ENCODE results near the gene MAP4. TPM values are rescaled to one million over a fixed set of nuclear protein-coding genes. Genes with fewer than 3 reads are reported as not detected.

Gene MAP4
- total RNA-seq, 1 donor from 2014 or later = 142 TPM

GRCh38 chr3:47871389-47871788, 144.8 kb downstream of the MAP4 start:
- Histone ChIP-seq H3K27ac (no peak overlapping the region), H3K4me3 (no peak overlapping the region), H3K9me3 (no peaks in the 10 kb centered on the region), H3K27me3 (no peaks in the 10 kb centered on the region), H3K36me3 (peaks cover 0 to 57% of the 10 kb centered on the region in 2 donors), H3K4me1 (peaks cover 21% of the 10 kb centered on the region)
- TF ChIP-seq POLR2AphosphoS5 (IDR thresholded peaks at IDR 0.05; ENCODE audit: insufficient read depth in 1 of 2, low read depth in 1 of 2) (no peak), CTCF (IDR thresholded peaks at IDR 0.05) (no peak), POLR2A (IDR thresholded peaks at IDR 0.05) (no peak)
- no peak for DNase-seq (ENCODE audit: extremely low spot score in 2 of 2)
- intact Hi-C loops (cut with DNase I) = no loop called here

- Histone ChIP-seq H3K36me3 (peaks cover 0 to 63% of the 10 kb centered on the region in 2 donors), H3K27me3 (no peaks in the 10 kb centered on the region), H3K4me1 (peaks cover 17% of the 10 kb centered on the region), H3K4me3 (no peak overlapping the region), H3K27ac (no peak overlapping the region), H3K9me3 (no peaks in the 10 kb centered on the region)
- intact Hi-C loops (cut with DNase I) = no loop called here
- DNase-seq (ENCODE audit: extremely low spot score in 2 of 2) = no peak
- TF ChIP-seq CTCF (IDR thresholded peaks at IDR 0.05) = no peak
- no peak for TF ChIP-seq POLR2A (IDR thresholded peaks at IDR 0.05)
- no peak for TF ChIP-seq POLR2AphosphoS5 (IDR thresholded peaks at IDR 0.05; ENCODE audit: insufficient read depth in 1 of 2, low read depth in 1 of 2)
Observed at GRCh38 chr3:47870702-47871260, 145.4 kb downstream of the MAP4 start.

- Histone ChIP-seq H3K27ac (no peak overlapping the region), H3K4me1 (peaks cover 11% of the 10 kb centered on the region), H3K9me3 (no peaks in the 10 kb centered on the region), H3K4me3 (no peak overlapping the region), H3K27me3 (no peaks in the 10 kb centered on the region), H3K36me3 (peaks cover 1 to 64% of the 10 kb centered on the region in 2 donors)
- DNase-seq (ENCODE audit: extremely low spot score in 2 of 2) = no peak
- intact Hi-C loops (cut with DNase I) = no loop called here
- TF ChIP-seq POLR2AphosphoS5 (IDR thresholded peaks at IDR 0.05; ENCODE audit: insufficient read depth in 1 of 2, low read depth in 1 of 2) (no peak), CTCF (IDR thresholded peaks at IDR 0.05) (no peak), POLR2A (IDR thresholded peaks at IDR 0.05) (no peak)
Observed at GRCh38 chr3:47870156-47870555, 146.1 kb downstream of the MAP4 start.

GRCh38 chr3:47868306-47868705, 147.9 kb downstream of the MAP4 start:
- no peak for TF ChIP-seq POLR2A (IDR thresholded peaks at IDR 0.05)
- no peak for TF ChIP-seq POLR2AphosphoS5 (IDR thresholded peaks at IDR 0.05; ENCODE audit: insufficient read depth in 1 of 2, low read depth in 1 of 2)
- no peak for TF ChIP-seq CTCF (IDR thresholded peaks at IDR 0.05)
- Histone ChIP-seq H3K27me3 (no peaks in the 10 kb centered on the region), H3K4me3 (no peak overlapping the region), H3K9me3 (no peaks in the 10 kb centered on the region), H3K4me1 (no peaks in the 10 kb centered on the region), H3K27ac (no peak overlapping the region), H3K36me3 (peaks cover 3 to 80% of the 10 kb centered on the region in 2 donors)
- intact Hi-C loops (cut with DNase I) = no loop called here
- no peak for DNase-seq (ENCODE audit: extremely low spot score in 2 of 2)

GRCh38 chr3:47867451-47868044, 148.7 kb downstream of the MAP4 start:
- TF ChIP-seq CTCF (IDR thresholded peaks at IDR 0.05) (no peak), POLR2AphosphoS5 (IDR thresholded peaks at IDR 0.05; ENCODE audit: insufficient read depth in 1 of 2, low read depth in 1 of 2) (no peak), POLR2A (IDR thresholded peaks at IDR 0.05) (no peak)
- Histone ChIP-seq H3K9me3 (no peaks in the 10 kb centered on the region), H3K36me3 (peaks cover 3 to 85% of the 10 kb centered on the region in 2 donors), H3K4me3 (no peak overlapping the region), H3K4me1 (no peaks in the 10 kb centered on the region), H3K27me3 (no peaks in the 10 kb centered on the region), H3K27ac (no peak overlapping the region)
- intact Hi-C loops (cut with DNase I) = no loop called here
- no peak for DNase-seq (ENCODE audit: extremely low spot score in 2 of 2)
